ENCODE results near the gene ARMC7. TPM values are rescaled to one million over a fixed set of nuclear protein-coding genes. Genes with fewer than 3 reads are reported as not detected.

ARMC7 gene
- total and polyA plus RNA-seq, 2 donors (not counting 1 experiment from before 2014, with no cell fraction given) = 10.4 to 15.9 TPM

DNA sequence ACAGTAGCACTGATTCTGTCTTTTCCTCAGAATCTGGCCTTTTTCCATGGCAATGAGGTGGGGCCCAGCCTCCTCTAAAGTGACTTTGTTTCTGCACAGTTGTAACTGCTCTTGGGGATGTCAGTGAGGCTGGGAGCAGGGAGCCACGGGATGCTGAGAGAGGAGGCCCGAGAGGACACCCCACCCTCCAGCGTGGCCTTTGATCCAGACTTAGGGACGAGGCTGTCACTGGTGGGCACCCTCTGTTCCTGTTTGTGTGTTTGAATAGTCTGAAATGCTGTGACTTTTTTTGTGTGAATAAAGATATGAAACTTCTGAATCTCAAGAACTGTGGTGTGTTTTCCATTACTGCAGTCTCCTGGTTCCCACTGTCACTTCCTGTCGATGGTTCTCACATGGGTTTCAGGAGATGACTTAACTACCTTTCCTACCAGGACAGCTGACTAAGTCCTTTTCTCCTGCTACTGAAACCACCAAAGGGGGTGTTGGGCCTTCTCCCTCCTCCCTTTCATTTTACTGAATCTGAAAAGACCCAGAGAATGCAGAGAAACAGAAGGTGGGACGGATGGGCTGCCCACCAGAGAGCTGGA is 44.1 kb upstream of the ARMC7 start:
- TF ChIP-seq EZH2 (IDR thresholded peaks at IDR 0.05; ENCODE audit: borderline replicate concordance, insufficient read depth, low read depth, low read length, poor library complexity, severe bottlenecking) = no peak
- TF ChIP-seq, protein P1, sequence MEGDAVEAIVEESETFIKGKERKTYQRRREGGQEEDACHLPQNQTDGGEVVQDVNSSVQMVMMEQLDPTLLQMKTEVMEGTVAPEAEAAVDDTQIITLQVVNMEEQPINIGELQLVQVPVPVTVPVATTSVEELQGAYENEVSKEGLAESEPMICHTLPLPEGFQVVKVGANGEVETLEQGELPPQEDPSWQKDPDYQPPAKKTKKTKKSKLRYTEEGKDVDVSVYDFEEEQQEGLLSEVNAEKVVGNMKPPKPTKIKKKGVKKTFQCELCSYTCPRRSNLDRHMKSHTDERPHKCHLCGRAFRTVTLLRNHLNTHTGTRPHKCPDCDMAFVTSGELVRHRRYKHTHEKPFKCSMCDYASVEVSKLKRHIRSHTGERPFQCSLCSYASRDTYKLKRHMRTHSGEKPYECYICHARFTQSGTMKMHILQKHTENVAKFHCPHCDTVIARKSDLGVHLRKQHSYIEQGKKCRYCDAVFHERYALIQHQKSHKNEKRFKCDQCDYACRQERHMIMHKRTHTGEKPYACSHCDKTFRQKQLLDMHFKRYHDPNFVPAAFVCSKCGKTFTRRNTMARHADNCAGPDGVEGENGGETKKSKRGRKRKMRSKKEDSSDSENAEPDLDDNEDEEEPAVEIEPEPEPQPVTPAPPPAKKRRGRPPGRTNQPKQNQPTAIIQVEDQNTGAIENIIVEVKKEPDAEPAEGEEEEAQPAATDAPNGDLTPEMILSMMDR (IDR thresholded peaks at IDR 0.05) = no peak
- peaks cover 0 to 45% of the 10 kb centered on the region in 2 experiments for H3K36me3 ChIP-seq (replicated peaks in 1 of 2; ENCODE audit: control extremely low read depth in 1 of 2, control insufficient read depth in 1 of 2, extremely low read depth in 1 of 2, insufficient read depth in 2 of 2, low read length in 1 of 2)
- DNase-seq (no peak), ATAC-seq (ENCODE audit: low read depth) (no peak)
- 86% methylated on average over 5 of the region's 6 CpGs for WGBS (ENCODE audit: insufficient coverage)
- ChIA-PET CTCF (interaction anchor here (1.0 kb wide), 1 partner anchor 48 kb away, joined by 3 read pairs; no protein-coding TSS in a partner anchor), POLR2A (no interaction called here)
- no peak overlapping the region for H3K4me3 Mint-ChIP-seq
- intact Hi-C loops (cut with micrococcal nuclease) = no loop called here
- H3K79me2 ChIP-seq (ENCODE audit: control insufficient read depth, insufficient read depth, low read length) = no peaks in the 10 kb centered on the region
- no peaks in the 10 kb centered on the region for H3K27me3 ChIP-seq (replicated peaks in 1 of 4; ENCODE audit: control extremely low read depth in 1 of 4, control insufficient read depth in 3 of 4, insufficient read depth in 4 of 4, low read length in 3 of 4)
- H3K9ac ChIP-seq (ENCODE audit: low read length) = no peak overlapping the region
- H3K4me1 ChIP-seq (ENCODE audit: control insufficient read depth in 2 of 2, insufficient read depth in 2 of 2, low read length in 2 of 2) = no peaks in the 10 kb centered on the region
- H3K27ac Mint-ChIP-seq = no peak overlapping the region
- H3K27ac ChIP-seq (ENCODE audit: low read length in 2 of 2) = no peak overlapping the region
- no peaks in the 10 kb centered on the region for H3K27me3 Mint-ChIP-seq
- no peaks in the 10 kb centered on the region for H3K4me1 Mint-ChIP-seq
- no peak overlapping the region for H3K4me3 ChIP-seq (ENCODE audit: control extremely low read depth in 1 of 5, extremely low read depth in 1 of 5, insufficient read depth in 1 of 5, low read depth in 2 of 5, low read length in 4 of 5)
- H3K9me3 Mint-ChIP-seq (ENCODE audit: insufficient read depth) = no peaks in the 10 kb centered on the region
- no peaks in the 10 kb centered on the region for H3K9me3 ChIP-seq (ENCODE audit: control extremely low read depth in 1 of 3, control insufficient read depth in 2 of 3, insufficient read depth in 1 of 3, low read length in 2 of 3)
- H3K4me2 ChIP-seq (replicated peaks; ENCODE audit: low read depth, low read length, poor library complexity, severe bottlenecking) = no peak overlapping the region
- H4K20me1 ChIP-seq (ENCODE audit: control insufficient read depth, insufficient read depth, low read length, poor library complexity, severe bottlenecking) = no peaks in the 10 kb centered on the region
- H2AFZ ChIP-seq (ENCODE audit: insufficient read depth, low read depth, low read length, poor library complexity, severe bottlenecking) = no peak overlapping the region

DNA sequence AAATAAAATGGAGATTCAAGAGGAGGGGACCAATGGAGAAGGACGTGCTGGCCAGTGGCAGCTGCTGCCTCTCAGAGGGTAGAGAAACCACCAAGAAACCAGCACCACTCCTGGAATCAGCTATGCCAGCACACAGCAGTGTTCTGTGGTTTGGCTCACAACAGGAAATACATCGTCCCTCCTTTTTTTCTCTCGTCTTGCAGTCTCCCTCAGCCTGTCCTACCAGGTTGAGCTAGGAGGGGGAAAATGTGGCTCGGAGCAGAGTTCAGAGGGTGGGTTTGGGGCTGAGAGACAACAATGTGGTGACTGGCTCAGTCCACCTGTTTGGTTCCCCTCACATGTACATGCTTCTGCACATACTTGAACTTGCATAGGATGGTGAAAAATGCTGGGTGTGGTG is 41.9 kb upstream of the ARMC7 start:
- ATAC-seq (ENCODE audit: low read depth) (no peak), DNase-seq (no peak)
- Histone ChIP-seq H3K36me3 (replicated peaks in 1 of 2; ENCODE audit: control extremely low read depth in 1 of 2, control insufficient read depth in 1 of 2, extremely low read depth in 1 of 2, insufficient read depth in 2 of 2, low read length in 1 of 2) (peaks cover 0 to 27% of the 10 kb centered on the region in 2 experiments), H4K20me1 (ENCODE audit: control insufficient read depth, insufficient read depth, low read length, poor library complexity, severe bottlenecking) (no peaks in the 10 kb centered on the region), H3K27ac (ENCODE audit: low read length in 2 of 2) (no peak overlapping the region), H2AFZ (ENCODE audit: insufficient read depth, low read depth, low read length, poor library complexity, severe bottlenecking) (no peak overlapping the region), H3K4me3 (ENCODE audit: control extremely low read depth in 1 of 5, extremely low read depth in 1 of 5, insufficient read depth in 1 of 5, low read depth in 2 of 5, low read length in 4 of 5) (no peak overlapping the region), H3K79me2 (ENCODE audit: control insufficient read depth, insufficient read depth, low read length) (no peaks in the 10 kb centered on the region), H3K9ac (ENCODE audit: low read length) (no peak overlapping the region), H3K4me2 (replicated peaks; ENCODE audit: low read depth, low read length, poor library complexity, severe bottlenecking) (no peak overlapping the region), H3K9me3 (ENCODE audit: control extremely low read depth in 1 of 3, control insufficient read depth in 2 of 3, insufficient read depth in 1 of 3, low read length in 2 of 3) (no peaks in the 10 kb centered on the region), H3K4me1 (ENCODE audit: control insufficient read depth in 2 of 2, insufficient read depth in 2 of 2, low read length in 2 of 2) (no peaks in the 10 kb centered on the region), H3K27me3 (replicated peaks in 1 of 4; ENCODE audit: control extremely low read depth in 1 of 4, control insufficient read depth in 3 of 4, insufficient read depth in 4 of 4, low read length in 3 of 4) (no peaks in the 10 kb centered on the region)
- POLR2A ChIA-PET = no interaction called here
- H3K27ac Mint-ChIP-seq = no peak overlapping the region
- intact Hi-C loops (cut with micrococcal nuclease) = no loop called here
- no peaks in the 10 kb centered on the region for H3K27me3 Mint-ChIP-seq
- no peak overlapping the region for H3K4me3 Mint-ChIP-seq
- TF ChIP-seq, protein P1 (IDR thresholded peaks at IDR 0.05) = no peak
- TF ChIP-seq EZH2 (IDR thresholded peaks at IDR 0.05; ENCODE audit: borderline replicate concordance, insufficient read depth, low read depth, low read length, poor library complexity, severe bottlenecking) = no peak
- no CpG with 5 or more reads among the region's 4 CpGs for WGBS (ENCODE audit: insufficient coverage)
- CTCF ChIA-PET = interaction anchor here (0.7 to 3.4 kb wide), 4 partner anchors 46 to 411 kb away, joined by 3 to 24 read pairs (median 5); no protein-coding TSS in a partner anchor
- no peaks in the 10 kb centered on the region for H3K9me3 Mint-ChIP-seq (ENCODE audit: insufficient read depth)
- H3K4me1 Mint-ChIP-seq = no peaks in the 10 kb centered on the region

Data from B cell (primary cell).